Suprapubic skin (tissue), 4 donors: Measurements from ENCODE around the gene ITPRIPL2.

Experiments used
- EP300 ChIP-seq: sonication (generic); formaldehyde crosslinking; IDR thresholded peaks from one replicate; pipeline ENCODE4 v1.6.1; 2017; ENCODE audit warnings: antibody characterized with exemption
- POLR2AphosphoS5 ChIP-seq, 3 donors: sonication (generic); formaldehyde crosslinking; IDR thresholded peaks; one replicate each; pipeline ENCODE4 v1.6.1; 2017; ENCODE audit warnings: antibody characterized with exemption in 3 of 3
- TF ChIP-seq, protein P1 (sequence below), 2 donors: fragments of 200-600 bp in 1 of 2; fragments of 450-650 bp in 1 of 2; sonication (generic) in 1 of 2; IDR thresholded peaks; one replicate each; pipeline ENCODE4 v1.5.1; 2016 to 2019; ENCODE audit warnings: antibody characterized with exemption in 2 of 2, mild to moderate bottlenecking in 1 of 2, moderate library complexity in 1 of 2

DNA sequence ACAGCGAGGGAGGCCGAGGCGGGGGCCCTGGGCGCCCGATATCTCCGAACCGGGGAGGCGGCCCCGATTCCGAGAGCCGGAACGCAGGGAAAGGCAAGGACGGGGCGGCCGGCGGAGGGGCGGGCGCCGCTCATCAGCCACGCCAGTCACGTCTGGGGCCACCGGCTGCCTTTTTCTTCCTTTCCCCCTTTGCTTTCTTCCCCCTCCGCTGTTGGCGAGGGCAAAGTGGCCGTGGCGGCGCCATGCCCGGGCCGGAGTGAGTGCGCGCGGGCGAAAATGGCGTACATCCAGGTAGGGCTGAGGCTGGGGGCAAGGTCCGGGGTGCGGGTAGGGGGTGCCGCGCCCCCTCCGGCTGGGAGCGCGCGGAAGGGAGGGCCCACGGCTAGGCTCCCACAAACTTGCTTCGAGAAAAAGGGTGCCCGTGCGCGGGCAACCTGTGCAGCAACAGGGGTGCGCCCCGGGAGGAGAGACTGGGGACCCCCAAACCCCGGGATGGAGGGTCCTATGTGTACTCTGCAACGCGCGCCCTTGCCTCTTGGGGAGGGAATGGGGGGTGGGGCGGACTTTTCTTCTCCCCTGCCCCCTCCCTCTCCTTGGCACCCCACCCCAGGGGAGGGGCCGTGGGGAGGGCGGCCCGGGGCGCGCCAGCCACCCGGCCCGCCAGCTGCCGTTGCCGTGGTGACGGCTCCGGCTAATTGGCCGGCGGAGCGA lies 54.8 kb downstream of the ITPRIPL2 start:
- TF ChIP-seq, protein P1, sequence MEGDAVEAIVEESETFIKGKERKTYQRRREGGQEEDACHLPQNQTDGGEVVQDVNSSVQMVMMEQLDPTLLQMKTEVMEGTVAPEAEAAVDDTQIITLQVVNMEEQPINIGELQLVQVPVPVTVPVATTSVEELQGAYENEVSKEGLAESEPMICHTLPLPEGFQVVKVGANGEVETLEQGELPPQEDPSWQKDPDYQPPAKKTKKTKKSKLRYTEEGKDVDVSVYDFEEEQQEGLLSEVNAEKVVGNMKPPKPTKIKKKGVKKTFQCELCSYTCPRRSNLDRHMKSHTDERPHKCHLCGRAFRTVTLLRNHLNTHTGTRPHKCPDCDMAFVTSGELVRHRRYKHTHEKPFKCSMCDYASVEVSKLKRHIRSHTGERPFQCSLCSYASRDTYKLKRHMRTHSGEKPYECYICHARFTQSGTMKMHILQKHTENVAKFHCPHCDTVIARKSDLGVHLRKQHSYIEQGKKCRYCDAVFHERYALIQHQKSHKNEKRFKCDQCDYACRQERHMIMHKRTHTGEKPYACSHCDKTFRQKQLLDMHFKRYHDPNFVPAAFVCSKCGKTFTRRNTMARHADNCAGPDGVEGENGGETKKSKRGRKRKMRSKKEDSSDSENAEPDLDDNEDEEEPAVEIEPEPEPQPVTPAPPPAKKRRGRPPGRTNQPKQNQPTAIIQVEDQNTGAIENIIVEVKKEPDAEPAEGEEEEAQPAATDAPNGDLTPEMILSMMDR (IDR thresholded peaks at IDR 0.05) = no peak
- TF ChIP-seq POLR2AphosphoS5 (IDR thresholded peaks at IDR 0.05) (no peak), EP300 (no peak)
